Gastrocnemius medialis (tissue), 4 donors: ENCODE results near the gene CTXN3. TPM values are rescaled to one million over a fixed set of nuclear protein-coding genes. Genes with fewer than 3 reads are reported as not detected.

ENCODE experiments used
- ATAC-seq, 2 donors: fragments of 150-250 bp; one replicate each; pipeline ENCODE4 v1.9.1; 2016
- DNase-seq, 2 donors: peaks; one replicate each; pipeline ENCODE4 v3.0.0-alpha.2; 2019
- H3K27ac ChIP-seq, 4 donors: fragments of 200-600 bp; sonication (generic); 1 replicate in 1 of 4; 2 replicates in 3 of 4; pipeline ENCODE4 v1.5.1; 2016 to 2018; ENCODE audit warnings: mild to moderate bottlenecking in 2 of 4, moderate library complexity in 1 of 4
- H3K27me3 ChIP-seq, 3 donors: fragments of 200-600 bp; sonication (generic) in 2 of 3; 1 replicate in 1 of 3; 2 replicates in 2 of 3; pipeline versions ENCODE4 v1.5.1 to v1.6.0; 2016 to 2019; ENCODE audit warnings: mild to moderate bottlenecking in 1 of 3, moderate library complexity in 1 of 3
- H3K36me3 ChIP-seq, 2 donors: fragments of 200-600 bp; sonication (generic) in 1 of 2; one replicate each; pipeline ENCODE4 v1.5.1; 2017 to 2018
- H3K4me1 ChIP-seq, 2 donors: fragments of 200-600 bp; sonication (generic) in 1 of 2; one replicate each; pipeline ENCODE4 v1.5.1; 2016 to 2017; ENCODE audit warnings: mild to moderate bottlenecking in 2 of 2
- H3K4me3 ChIP-seq, 4 donors: fragments of 200-600 bp; sonication (generic) in 3 of 4; 1 replicate in 1 of 4; 2 replicates in 3 of 4; pipeline ENCODE4 v1.5.1; 2016 to 2019; ENCODE audit warnings: mild to moderate bottlenecking in 2 of 4
- H3K9me3 ChIP-seq, 3 donors: fragments of 200-600 bp; sonication (generic) in 2 of 3; 1 replicate in 1 of 3; 2 replicates in 2 of 3; pipeline ENCODE4 v1.5.1; 2016 to 2019
- CTCF ChIP-seq, 5 experiments: fragments of 450-650 bp in 3 of 5; fragments of 200-600 bp in 2 of 5; sonication (generic) in 2 of 5; IDR thresholded peaks in 4 of 5; conservative IDR thresholded peaks in 1 of 5; 1 replicate in 4 of 5; 2 replicates in 1 of 5; pipeline ENCODE4 v1.5.1; 2016 to 2019; ENCODE audit warnings: antibody characterized with exemption in 5 of 5, mild to moderate bottlenecking in 3 of 5, moderate library complexity in 3 of 5
- POLR2A ChIP-seq, 2 donors: fragments of 450-650 bp; IDR thresholded peaks; one replicate each; pipeline ENCODE4 v1.6.1; 2017; ENCODE audit warnings: antibody characterized with exemption in 2 of 2, mild to moderate bottlenecking in 2 of 2, moderate library complexity in 2 of 2
- in situ Hi-C, 4 donors: fragments of 200-750 bp; cut with MboI; loops; one replicate each; pipeline versions ENCODE4 v1.15.0 to v1.8.0; 2017; ENCODE audit warnings: low sequenced_read_pairs in 4 of 4
- intact Hi-C: fragments of 100-400 bp; cut with DNase I; formaldehyde crosslinking; loops from one replicate; pipeline ENCODE4 v1.15.1; 2023; ENCODE audit warnings: low total_unique reads
- total RNA-seq, 4 donors: library from RNA; depleted of rRNA; stranded (reverse); fragments of >200 nt; gene quantifications; one replicate each; pipeline versions ENCODE4 v1.1.0 to v1.2.3, GENCODE V29; 2016

CTXN3 gene
- total RNA-seq, 4 donors from 2014 or later: 0.22 TPM; not detected in 3

GRCh38 chr5:127645300-127645726 lies 3.6 kb upstream of the CTXN3 start:
- Histone ChIP-seq H3K4me1 (peaks cover 23% of the 10 kb centered on the region in 2 donors), H3K4me3 (no peak overlapping the region), H3K9me3 (no peaks in the 10 kb centered on the region), H3K27me3 (no peaks in the 10 kb centered on the region), H3K36me3 (no peaks in the 10 kb centered on the region), H3K27ac (no peak overlapping the region)
- TF ChIP-seq CTCF (IDR thresholded peaks at IDR 0.05 in 4 of 5, conservative IDR thresholded peaks at IDR 0.05 in 1 of 5) (no peak), POLR2A (IDR thresholded peaks at IDR 0.05) (no peak)
- DNase-seq: no peak
- intact Hi-C loops: no loop called here
- in situ Hi-C loops: no loop called here
- no peak for ATAC-seq

- ATAC-seq (no peak), DNase-seq (no peak)
- TF ChIP-seq POLR2A (IDR thresholded peaks at IDR 0.05): no peak
- no peak for TF ChIP-seq CTCF (IDR thresholded peaks at IDR 0.05 in 4 of 5, conservative IDR thresholded peaks at IDR 0.05 in 1 of 5)
- H3K9me3 ChIP-seq: no peaks in the 10 kb centered on the region
- no peak overlapping the region for H3K4me3 ChIP-seq
- H3K27ac ChIP-seq: peak overlapping the region in 1 of 4 donors; percentile 5
- no peaks in the 10 kb centered on the region for H3K36me3 ChIP-seq
- intact Hi-C loops (no loop called here), in situ Hi-C loops (no loop called here)
- no peaks in the 10 kb centered on the region for H3K27me3 ChIP-seq
- peaks cover 23 to 24% of the 10 kb centered on the region in 2 donors for H3K4me1 ChIP-seq
Observed at GRCh38 chr5:127647361-127647958, 1.4 kb upstream of the CTXN3 start.

DNA sequence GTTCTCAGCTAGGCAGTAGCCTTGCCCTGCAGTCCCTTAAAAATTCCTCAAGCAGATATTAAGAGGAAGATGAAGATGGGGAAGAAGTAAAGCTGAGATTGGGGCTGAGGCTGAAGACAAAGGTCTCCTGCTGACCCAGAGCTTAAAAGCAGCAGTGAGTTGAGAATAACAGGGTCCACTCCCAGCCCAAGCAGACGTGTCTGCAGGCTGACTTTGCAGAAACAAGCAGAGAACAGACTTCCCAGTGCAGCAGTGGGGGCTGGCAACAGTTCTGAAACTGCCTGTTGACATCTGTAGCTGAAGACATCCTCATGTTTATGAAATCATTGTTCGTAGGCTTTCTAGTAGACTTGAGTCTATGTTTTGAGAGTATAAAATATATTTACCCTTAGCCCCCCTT lies 1.1 kb downstream of the CTXN3 start:
- in situ Hi-C loops: no loop called here

GRCh38 chr5:127650649-127651048 lies 1.8 kb downstream of the CTXN3 start:
- ATAC-seq: no peak
- H3K4me3 ChIP-seq: no peak overlapping the region
- intact Hi-C loops (loop anchor here (1.0 kb wide), 1 partner anchor 8 kb away; no protein-coding TSS in a partner anchor), in situ Hi-C loops (no loop called here)
- H3K36me3 ChIP-seq: no peaks in the 10 kb centered on the region
- H3K27me3 ChIP-seq: no peaks in the 10 kb centered on the region
- H3K9me3 ChIP-seq: no peaks in the 10 kb centered on the region
- no peak for DNase-seq
- no peak overlapping the region for H3K27ac ChIP-seq
- H3K4me1 ChIP-seq: peaks cover 10% of the 10 kb centered on the region in 2 donors
- TF ChIP-seq POLR2A (IDR thresholded peaks at IDR 0.05): no peak

More for the DNA sequence above, 1.1 kb downstream of the CTXN3 start:
- no peak overlapping the region for H3K27ac ChIP-seq
- no peaks in the 10 kb centered on the region for H3K36me3 ChIP-seq
- DNase-seq: no peak
- peaks cover 10 to 13% of the 10 kb centered on the region in 2 donors for H3K4me1 ChIP-seq
- no peak overlapping the region for H3K4me3 ChIP-seq
- ATAC-seq: no peak
- H3K9me3 ChIP-seq: no peaks in the 10 kb centered on the region
- no peaks in the 10 kb centered on the region for H3K27me3 ChIP-seq
- intact Hi-C loops: loop anchor here (1.0 kb wide), 1 partner anchor 8 kb away; no protein-coding TSS in a partner anchor
- TF ChIP-seq POLR2A (IDR thresholded peaks at IDR 0.05) (no peak), CTCF (IDR thresholded peaks at IDR 0.05 in 4 of 5, conservative IDR thresholded peaks at IDR 0.05 in 1 of 5) (no peak)

- intact Hi-C loops (no loop called here), in situ Hi-C loops (no loop called here)
- no peak overlapping the region for H3K27ac ChIP-seq
- H3K4me1 ChIP-seq: peaks cover 10 to 20% of the 10 kb centered on the region in 2 donors
- ATAC-seq: no peak
- no peak for DNase-seq
- no peak overlapping the region for H3K4me3 ChIP-seq
- no peaks in the 10 kb centered on the region for H3K36me3 ChIP-seq
- H3K9me3 ChIP-seq: no peaks in the 10 kb centered on the region
- TF ChIP-seq POLR2A (IDR thresholded peaks at IDR 0.05) (no peak), CTCF (IDR thresholded peaks at IDR 0.05 in 4 of 5, conservative IDR thresholded peaks at IDR 0.05 in 1 of 5) (no peak)
- H3K27me3 ChIP-seq: no peaks in the 10 kb centered on the region
Observed at GRCh38 chr5:127652952-127653611, 4.2 kb downstream of the CTXN3 start.
